Activated CD4-positive, alpha-beta memory T cell treated with anti-CD3 and anti-CD28 coated beads for 36 hours (primary cell): ENCODE data around the gene MAST4. TPM values are rescaled to one million over a fixed set of nuclear protein-coding genes. Genes with fewer than 3 reads are reported as not detected.

Experiments used
- CTCF ChIA-PET: fragments of 350-600 bp; sonication (Branson Sonifier 250); formaldehyde crosslinking; loops from one replicate; lab custom pipeline; 2021; ENCODE audit warnings: antibody characterized with exemption, inconsistent platforms; lab: Charles Lee
- POLR2A ChIA-PET: fragments of 350-600 bp; sonication (Branson Sonifier 250); formaldehyde crosslinking; loops from one replicate; lab custom pipeline; 2021; ENCODE audit warnings: antibody characterized with exemption; lab: Charles Lee
- DNase-seq: peaks from one replicate; pipeline ENCODE4 v3.0.0-alpha.2; 2020
- H3K27ac Mint-ChIP-seq: one replicate; pipeline ENCODE4 v1.8.0; 2021; ENCODE audit warnings: mixed read lengths
- H3K27me3 Mint-ChIP-seq: one replicate; pipeline ENCODE4 v1.8.0; 2021; ENCODE audit warnings: mixed read lengths
- H3K36me3 Mint-ChIP-seq: one replicate; pipeline ENCODE4 v1.8.0; 2021; ENCODE audit warnings: mixed read lengths
- H3K4me1 Mint-ChIP-seq: one replicate; pipeline ENCODE4 v1.8.0; 2021; ENCODE audit warnings: low read depth, mixed read lengths
- H3K4me3 Mint-ChIP-seq: one replicate; pipeline ENCODE4 v1.8.0; 2021; ENCODE audit warnings: mild to moderate bottlenecking, mixed read lengths
- H3K9me3 Mint-ChIP-seq: one replicate; pipeline ENCODE4 v1.8.0; 2021; ENCODE audit warnings: mixed read lengths
- intact Hi-C: fragments of 100-400 bp; cut with micrococcal nuclease; formaldehyde crosslinking; loops from one replicate; pipeline ENCODE4 v1.15.1; 2023
- total RNA-seq, 2 experiments: library from RNA; stranded (reverse); gene quantifications; one replicate each; pipeline ENCODE4 v1.2.3, GENCODE V29; 2021

The MAST4 gene
- total RNA-seq, 2 experiments from 2014 or later: 30.2 to 30.3 TPM

GRCh38 chr5:66567474-66567873 lies 28.7 kb upstream of the MAST4 start:
- CTCF ChIA-PET: no interaction called here
- no peak for DNase-seq
- intact Hi-C loops: no loop called here
- H3K4me3 Mint-ChIP-seq: no peak overlapping the region
- no peaks in the 10 kb centered on the region for H3K9me3 Mint-ChIP-seq
- no peaks in the 10 kb centered on the region for H3K4me1 Mint-ChIP-seq
- POLR2A ChIA-PET: no interaction called here
- no peak overlapping the region for H3K27ac Mint-ChIP-seq
- H3K27me3 Mint-ChIP-seq: peaks cover 2% of the 10 kb centered on the region
- no peaks in the 10 kb centered on the region for H3K36me3 Mint-ChIP-seq

DNA sequence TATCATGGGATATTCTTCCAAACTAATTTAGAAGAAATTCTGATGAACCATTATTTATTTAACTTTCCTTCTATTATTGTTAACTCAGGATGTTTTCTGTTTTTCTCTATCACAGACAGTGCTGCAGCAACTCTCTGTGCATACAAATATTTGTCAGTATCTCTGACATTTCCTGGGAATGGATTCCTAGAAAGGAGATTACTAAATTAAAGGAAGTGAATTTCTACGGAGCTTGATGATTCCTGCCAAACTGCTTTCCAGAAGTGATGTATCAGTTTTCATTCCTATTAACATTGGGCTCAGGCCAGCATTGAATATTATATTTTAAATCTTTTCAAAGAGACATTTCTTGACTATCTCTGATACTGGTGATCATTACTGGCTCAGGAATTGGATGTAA lies 26.0 kb upstream of the MAST4 start:
- H3K27me3 Mint-ChIP-seq: peaks cover 4% of the 10 kb centered on the region
- ChIA-PET POLR2A (no interaction called here), CTCF (no interaction called here)
- no peaks in the 10 kb centered on the region for H3K36me3 Mint-ChIP-seq
- no peak overlapping the region for H3K27ac Mint-ChIP-seq
- H3K4me1 Mint-ChIP-seq: no peaks in the 10 kb centered on the region
- no peaks in the 10 kb centered on the region for H3K9me3 Mint-ChIP-seq
- no peak overlapping the region for H3K4me3 Mint-ChIP-seq
- DNase-seq: no peak
- intact Hi-C loops: no loop called here

GRCh38 chr5:66573733-66574132 lies 22.5 kb upstream of the MAST4 start:
- no peak for DNase-seq
- peaks cover 13% of the 10 kb centered on the region for H3K27me3 Mint-ChIP-seq
- no peaks in the 10 kb centered on the region for H3K9me3 Mint-ChIP-seq
- ChIA-PET CTCF (no interaction called here), POLR2A (no interaction called here)
- no peaks in the 10 kb centered on the region for H3K4me1 Mint-ChIP-seq
- H3K36me3 Mint-ChIP-seq: no peaks in the 10 kb centered on the region
- intact Hi-C loops: no loop called here
- H3K4me3 Mint-ChIP-seq: no peak overlapping the region
- no peak overlapping the region for H3K27ac Mint-ChIP-seq

DNA sequence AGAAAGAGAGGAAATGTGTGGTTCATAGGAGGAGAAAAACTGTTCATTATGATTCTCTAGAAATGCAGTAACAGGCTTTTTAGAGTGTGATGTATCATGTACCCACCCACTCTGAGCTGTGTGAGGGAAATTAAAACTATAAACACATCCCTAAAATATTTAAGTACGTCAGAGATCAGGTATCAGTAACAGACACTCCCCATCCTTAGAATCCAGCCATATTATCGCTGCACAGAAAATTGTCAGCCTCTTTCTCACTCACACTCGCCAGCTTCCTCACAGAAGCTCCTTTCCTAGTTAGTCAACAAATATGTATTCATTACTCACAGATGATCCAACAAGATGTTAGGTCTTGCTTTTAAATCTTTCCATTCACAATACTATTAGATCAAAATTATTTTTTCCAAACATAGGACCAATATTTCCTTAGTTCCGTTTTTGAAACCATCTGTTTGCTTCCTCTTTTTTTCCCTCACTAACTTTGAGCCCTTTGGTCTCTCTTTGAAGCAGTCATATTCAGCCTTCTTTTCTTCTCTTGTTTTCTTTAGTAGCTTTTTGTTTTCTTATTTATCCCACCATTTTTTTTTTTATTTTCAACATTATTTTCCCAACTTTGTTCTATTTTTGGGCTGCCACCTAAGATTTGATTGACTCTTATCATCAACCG lies 13.6 kb upstream of the MAST4 start:
- H3K4me3 Mint-ChIP-seq: no peak overlapping the region
- H3K27me3 Mint-ChIP-seq: peaks cover 13% of the 10 kb centered on the region
- intact Hi-C loops: no loop called here
- POLR2A ChIA-PET: no interaction called here
- H3K27ac Mint-ChIP-seq: no peak overlapping the region
- CTCF ChIA-PET: no interaction called here
- no peak for DNase-seq
- no peaks in the 10 kb centered on the region for H3K9me3 Mint-ChIP-seq
- no peaks in the 10 kb centered on the region for H3K4me1 Mint-ChIP-seq
- no peaks in the 10 kb centered on the region for H3K36me3 Mint-ChIP-seq

DNA sequence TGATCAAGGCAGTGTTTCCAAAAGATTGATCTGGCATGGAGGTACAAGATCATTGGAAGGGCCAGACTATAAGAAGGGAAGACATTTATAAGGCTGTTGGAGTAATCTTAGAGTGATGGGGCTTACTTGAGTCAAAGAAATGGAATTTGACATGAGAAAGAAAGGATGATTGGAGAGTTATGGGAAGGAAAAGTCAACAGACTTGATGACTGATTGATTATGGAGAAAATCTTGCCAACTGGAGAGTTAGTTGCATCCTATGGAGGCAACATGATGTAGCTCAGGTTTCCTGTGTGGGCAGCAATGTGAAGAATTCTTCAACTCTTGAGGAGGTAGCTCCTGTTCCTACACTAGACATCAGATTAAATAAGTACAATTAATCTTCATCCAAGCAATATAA lies 10.9 kb upstream of the MAST4 start:
- ChIA-PET CTCF (no interaction called here), POLR2A (no interaction called here)
- H3K27ac Mint-ChIP-seq: no peak overlapping the region
- intact Hi-C loops: no loop called here
- H3K4me1 Mint-ChIP-seq: no peaks in the 10 kb centered on the region
- peaks cover 16% of the 10 kb centered on the region for H3K27me3 Mint-ChIP-seq
- no peak for DNase-seq
- H3K4me3 Mint-ChIP-seq: no peak overlapping the region
- H3K9me3 Mint-ChIP-seq: no peaks in the 10 kb centered on the region
- H3K36me3 Mint-ChIP-seq: no peaks in the 10 kb centered on the region

DNA sequence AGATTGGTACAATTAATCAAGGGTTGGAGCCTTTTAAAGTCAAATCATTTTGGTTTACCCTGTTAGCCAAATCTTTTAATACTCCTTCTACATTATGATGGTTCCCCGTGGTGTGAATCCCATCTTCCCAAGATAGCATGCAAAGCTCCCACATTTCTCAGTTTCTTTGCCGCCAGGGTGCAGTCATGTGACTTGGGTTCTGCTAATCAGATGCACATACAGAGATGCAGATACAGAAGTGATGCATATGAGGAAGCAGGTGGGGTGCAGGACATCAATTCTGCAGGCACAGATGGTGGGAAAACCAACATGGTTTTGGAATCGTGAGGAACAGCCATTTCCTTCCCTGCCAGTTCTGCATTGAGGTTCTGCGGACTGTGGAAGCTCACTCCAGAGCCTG lies 8.4 kb upstream of the MAST4 start:
- intact Hi-C loops: no loop called here
- DNase-seq: no peak
- H3K4me3 Mint-ChIP-seq: no peak overlapping the region
- H3K9me3 Mint-ChIP-seq: no peaks in the 10 kb centered on the region
- H3K4me1 Mint-ChIP-seq: no peaks in the 10 kb centered on the region
- POLR2A ChIA-PET: no interaction called here
- peaks cover 22% of the 10 kb centered on the region for H3K27me3 Mint-ChIP-seq
- no peaks in the 10 kb centered on the region for H3K36me3 Mint-ChIP-seq
- no peak overlapping the region for H3K27ac Mint-ChIP-seq
- CTCF ChIA-PET: no interaction called here

- Mint-ChIP-seq H3K27ac (no peak overlapping the region), H3K9me3 (no peaks in the 10 kb centered on the region), H3K36me3 (no peaks in the 10 kb centered on the region), H3K27me3 (peaks cover 67% of the 10 kb centered on the region), H3K4me3 (peak overlapping the region; percentile 60), H3K4me1 (peaks cover 17% of the 10 kb centered on the region)
- ChIA-PET POLR2A (no interaction called here), CTCF (no interaction called here)
- intact Hi-C loops: no loop called here
- DNase-seq: peak; percentile 12
Observed at GRCh38 chr5:66596636-66597182, 516 bp downstream of the MAST4 start.

DNA sequence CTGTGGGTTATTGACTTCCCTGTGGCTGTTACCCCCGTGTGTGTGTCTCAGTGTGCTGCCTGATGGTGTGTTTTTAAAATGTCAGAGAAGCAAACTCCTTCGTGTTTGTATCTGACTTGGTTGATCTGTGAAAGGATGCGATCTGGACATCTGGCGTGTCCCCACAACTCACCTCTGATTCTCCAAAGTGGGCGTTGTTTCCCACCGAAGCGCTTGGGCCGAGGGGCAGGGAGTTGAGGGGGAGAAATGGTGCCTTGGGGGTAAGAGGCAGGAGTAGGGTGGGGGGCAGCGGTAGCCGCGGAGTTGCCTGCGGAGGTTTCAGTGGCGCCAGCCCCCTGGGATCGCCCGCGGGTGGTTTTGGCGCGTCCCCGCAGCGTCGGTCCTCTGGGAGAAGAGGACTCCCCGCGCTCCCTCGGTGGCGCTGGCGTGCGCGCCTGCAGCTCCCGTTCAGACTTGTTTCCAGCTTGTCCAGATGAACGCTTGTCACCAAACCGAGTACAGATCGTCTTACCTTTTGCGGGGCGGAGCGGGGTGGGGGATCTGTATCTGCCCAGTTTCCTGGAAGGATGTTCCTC lies 1.1 kb downstream of the MAST4 start:
- Mint-ChIP-seq H3K36me3 (no peaks in the 10 kb centered on the region), H3K4me3 (peak overlapping the region; percentile 51), H3K27ac (no peak overlapping the region), H3K4me1 (peaks cover 17% of the 10 kb centered on the region), H3K9me3 (no peaks in the 10 kb centered on the region), H3K27me3 (peaks cover 63% of the 10 kb centered on the region)
- peak; percentile 18 for DNase-seq
- intact Hi-C loops: no loop called here
- POLR2A ChIA-PET: no interaction called here
- CTCF ChIA-PET: no interaction called here

DNA sequence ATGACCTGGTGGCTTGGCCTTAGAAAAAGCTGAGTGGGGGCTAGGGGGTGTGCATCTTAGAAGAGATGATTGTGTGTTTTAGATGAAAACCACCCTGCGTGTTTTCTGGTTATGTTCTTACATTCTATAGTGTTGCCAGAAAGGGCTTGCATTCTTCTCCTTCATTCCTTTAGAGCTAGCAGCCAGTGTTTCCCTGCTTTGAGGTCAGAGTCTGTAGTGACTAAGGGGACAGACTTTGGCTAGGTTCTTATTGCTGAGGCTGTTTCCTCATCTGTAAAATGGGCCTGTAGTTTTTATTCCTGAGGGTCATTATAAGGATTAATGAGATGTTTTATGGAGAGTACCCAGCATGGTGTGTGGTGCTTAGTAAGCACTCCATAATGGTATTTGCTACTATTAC lies 6.4 kb downstream of the MAST4 start:
- no peak for DNase-seq
- no peaks in the 10 kb centered on the region for H3K36me3 Mint-ChIP-seq
- peaks cover 42% of the 10 kb centered on the region for H3K27me3 Mint-ChIP-seq
- POLR2A ChIA-PET: no interaction called here
- intact Hi-C loops: no loop called here
- CTCF ChIA-PET: no interaction called here
- no peaks in the 10 kb centered on the region for H3K9me3 Mint-ChIP-seq
- peaks cover 3% of the 10 kb centered on the region for H3K4me1 Mint-ChIP-seq
- H3K27ac Mint-ChIP-seq: no peak overlapping the region
- H3K4me3 Mint-ChIP-seq: no peak overlapping the region

DNA sequence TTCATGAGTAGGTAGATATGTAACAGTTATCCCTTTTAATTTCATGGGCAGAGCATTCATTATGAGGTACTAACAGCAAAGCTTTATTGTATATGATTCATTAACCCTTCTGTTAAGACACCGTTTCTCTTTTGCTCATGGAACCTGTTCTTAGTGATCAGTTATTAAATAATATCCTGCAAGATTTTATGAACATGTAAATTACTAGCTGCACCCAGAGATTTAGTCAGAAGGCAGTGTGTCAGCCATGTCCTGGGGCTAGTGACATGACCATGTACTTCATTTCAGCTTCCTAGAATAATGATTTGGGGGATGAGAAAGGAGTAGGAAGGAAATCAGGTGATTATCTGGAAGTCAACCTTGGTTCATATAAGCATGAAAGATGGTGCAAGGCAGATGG lies 7.0 kb downstream of the MAST4 start:
- POLR2A ChIA-PET: no interaction called here
- peaks cover 37% of the 10 kb centered on the region for H3K27me3 Mint-ChIP-seq
- H3K9me3 Mint-ChIP-seq: no peaks in the 10 kb centered on the region
- no peaks in the 10 kb centered on the region for H3K36me3 Mint-ChIP-seq
- no peaks in the 10 kb centered on the region for H3K4me1 Mint-ChIP-seq
- CTCF ChIA-PET: no interaction called here
- intact Hi-C loops: no loop called here
- no peak overlapping the region for H3K27ac Mint-ChIP-seq
- no peak overlapping the region for H3K4me3 Mint-ChIP-seq
- DNase-seq: no peak

DNA sequence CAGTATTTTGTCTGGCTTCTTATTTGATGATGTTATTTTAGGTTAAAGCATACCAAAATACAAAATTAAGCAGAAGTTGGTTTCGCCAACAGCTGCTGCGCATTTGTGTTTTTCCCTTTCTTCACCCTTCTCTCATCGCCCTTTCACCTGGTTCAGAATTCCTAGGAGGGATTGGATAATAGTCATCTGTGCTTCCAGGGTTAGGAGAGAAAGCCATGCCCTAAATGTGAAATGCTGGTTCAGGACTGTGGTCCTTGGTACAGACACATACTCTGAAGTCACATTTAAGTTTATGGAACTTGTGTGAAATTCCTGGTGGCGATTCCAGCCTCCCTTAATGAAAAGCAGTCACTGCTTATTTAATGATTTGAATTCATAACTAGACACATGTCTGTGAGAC lies 7.7 kb downstream of the MAST4 start:
- Mint-ChIP-seq H3K27me3 (peaks cover 29% of the 10 kb centered on the region), H3K27ac (no peak overlapping the region), H3K4me1 (no peaks in the 10 kb centered on the region), H3K36me3 (no peaks in the 10 kb centered on the region), H3K9me3 (no peaks in the 10 kb centered on the region), H3K4me3 (no peak overlapping the region)
- DNase-seq: no peak
- POLR2A ChIA-PET: no interaction called here
- CTCF ChIA-PET: no interaction called here
- intact Hi-C loops: no loop called here

- H3K9me3 Mint-ChIP-seq: no peaks in the 10 kb centered on the region
- POLR2A ChIA-PET: no interaction called here
- H3K4me3 Mint-ChIP-seq: no peak overlapping the region
- H3K27me3 Mint-ChIP-seq: peaks cover 10% of the 10 kb centered on the region
- H3K4me1 Mint-ChIP-seq: no peaks in the 10 kb centered on the region
- H3K36me3 Mint-ChIP-seq: no peaks in the 10 kb centered on the region
- H3K27ac Mint-ChIP-seq: no peak overlapping the region
- DNase-seq: no peak
- CTCF ChIA-PET: no interaction called here
- intact Hi-C loops: no loop called here
Observed at GRCh38 chr5:66606713-66607112, 10.5 kb downstream of the MAST4 start.

DNA sequence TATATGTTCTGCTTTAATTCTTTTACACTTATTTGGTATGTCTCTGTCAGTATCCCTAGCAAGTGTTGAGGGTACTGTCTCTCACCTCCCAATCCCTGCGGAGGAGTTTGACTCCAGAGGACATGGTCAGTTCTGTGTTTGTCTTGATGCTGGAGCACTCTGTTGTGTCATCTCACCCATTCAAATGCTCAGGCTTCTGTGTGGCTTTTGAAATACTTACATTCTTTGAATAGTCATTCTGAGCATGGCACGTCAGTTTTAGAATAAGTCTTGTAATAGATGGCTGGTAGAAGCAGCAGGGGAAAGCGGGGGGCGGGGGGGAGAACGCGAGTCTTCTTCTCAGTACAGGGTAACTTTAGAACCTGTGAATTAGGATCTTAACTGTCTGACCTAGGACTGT lies 12.3 kb downstream of the MAST4 start:
- POLR2A ChIA-PET: no interaction called here
- Mint-ChIP-seq H3K4me1 (no peaks in the 10 kb centered on the region), H3K27me3 (peaks cover 9% of the 10 kb centered on the region), H3K27ac (no peak overlapping the region), H3K4me3 (no peak overlapping the region), H3K9me3 (no peaks in the 10 kb centered on the region), H3K36me3 (no peaks in the 10 kb centered on the region)
- CTCF ChIA-PET: no interaction called here
- no peak for DNase-seq
- intact Hi-C loops: no loop called here
